Cardiac muscle cell (in vitro differentiated cells and primary cell): ENCODE measurements around the gene HASPIN. TPM values are rescaled to one million over a fixed set of nuclear protein-coding genes. Genes with fewer than 3 reads are reported as not detected.
"Not testable (repeated sequence)": the region's sequence is repeated elsewhere in the genome, so short reads cannot be mapped to it uniquely, and the experiment has no call there.

ENCODE experiments used
- DNase-seq, 2 donors: peaks; one replicate each; pipeline versions ENCODE4 v3.0.0 to v3.0.0-alpha.2; 2010 to 2017; ENCODE audit warnings: low read depth in 1 of 2, low spot score in 1 of 2
- H3K27ac ChIP-seq: fragments of 200-600 bp; sonication (generic); 2 replicates; pipeline ENCODE4 v1.5.1; 2016
- H3K27me3 ChIP-seq: fragments of 200-600 bp; sonication (generic); 2 replicates; pipeline ENCODE4 v1.6.0; 2016; ENCODE audit warnings: control low read depth
- H3K36me3 ChIP-seq: fragments of 200-600 bp; sonication (generic); 2 replicates; pipeline ENCODE4 v1.5.1; 2016; ENCODE audit warnings: control low read depth
- H3K4me1 ChIP-seq: fragments of 200-600 bp; sonication (generic); 2 replicates; pipeline ENCODE4 v1.8.1; 2017; ENCODE audit warnings: low read depth, mild to moderate bottlenecking, mixed run types
- H3K4me3 ChIP-seq: fragments of 200-600 bp; sonication (generic); 2 replicates; pipeline ENCODE4 v1.5.1; 2016; ENCODE audit warnings: mild to moderate bottlenecking
- H3K9me3 ChIP-seq: fragments of 200-600 bp; sonication (generic); 2 replicates; pipeline ENCODE4 v1.5.1; 2017; ENCODE audit warnings: low read depth, mild to moderate bottlenecking, control low read depth
- polyA plus RNA-seq: library from polyadenylated mRNA; unstranded; fragments of >200 nt; fragmentation: Nextera tagmentation; extraction: Ambion mirVana; gene quantifications from 2 replicates; pipeline ENCODE4 v1.2.1, GENCODE V29; 2016
- total RNA-seq: library from RNA; depleted of rRNA; stranded (reverse); fragments of >200 nt; gene quantifications from 2 replicates; pipeline ENCODE4 v1.2.3, GENCODE V29; 2016
- TF ChIP-seq, protein P1 (sequence below): IDR thresholded peaks from 2 replicates; pipeline ENCODE4 v1.5.1; 2012; ENCODE audit warnings: low read depth, mild to moderate bottlenecking, low read length

HASPIN gene
- total and polyA plus RNA-seq, 2 experiments from 2014 or later: 0.87 to 10.8 TPM

DNA sequence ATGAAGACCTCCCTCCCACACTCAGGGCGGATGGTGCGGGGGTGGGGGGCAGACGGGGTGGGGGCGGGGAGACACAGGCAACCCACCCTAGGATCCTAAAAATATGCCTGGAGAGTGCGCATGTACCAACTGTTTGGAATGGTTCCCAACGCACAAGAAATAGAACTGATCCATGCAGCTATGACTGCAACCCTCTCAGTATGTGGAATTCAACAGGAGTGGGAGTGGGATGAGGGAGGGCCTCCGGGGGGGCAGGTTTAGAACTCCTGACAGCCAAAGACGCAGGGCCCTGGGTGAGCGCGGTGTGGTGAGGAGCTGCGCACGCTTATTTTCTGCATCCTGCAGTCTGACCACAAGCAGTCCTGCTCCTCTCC, 26.6 kb upstream of the HASPIN start:
- H3K9me3 ChIP-seq: no peaks in the 10 kb centered on the region
- TF ChIP-seq, protein P1, sequence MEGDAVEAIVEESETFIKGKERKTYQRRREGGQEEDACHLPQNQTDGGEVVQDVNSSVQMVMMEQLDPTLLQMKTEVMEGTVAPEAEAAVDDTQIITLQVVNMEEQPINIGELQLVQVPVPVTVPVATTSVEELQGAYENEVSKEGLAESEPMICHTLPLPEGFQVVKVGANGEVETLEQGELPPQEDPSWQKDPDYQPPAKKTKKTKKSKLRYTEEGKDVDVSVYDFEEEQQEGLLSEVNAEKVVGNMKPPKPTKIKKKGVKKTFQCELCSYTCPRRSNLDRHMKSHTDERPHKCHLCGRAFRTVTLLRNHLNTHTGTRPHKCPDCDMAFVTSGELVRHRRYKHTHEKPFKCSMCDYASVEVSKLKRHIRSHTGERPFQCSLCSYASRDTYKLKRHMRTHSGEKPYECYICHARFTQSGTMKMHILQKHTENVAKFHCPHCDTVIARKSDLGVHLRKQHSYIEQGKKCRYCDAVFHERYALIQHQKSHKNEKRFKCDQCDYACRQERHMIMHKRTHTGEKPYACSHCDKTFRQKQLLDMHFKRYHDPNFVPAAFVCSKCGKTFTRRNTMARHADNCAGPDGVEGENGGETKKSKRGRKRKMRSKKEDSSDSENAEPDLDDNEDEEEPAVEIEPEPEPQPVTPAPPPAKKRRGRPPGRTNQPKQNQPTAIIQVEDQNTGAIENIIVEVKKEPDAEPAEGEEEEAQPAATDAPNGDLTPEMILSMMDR: no peak
- peaks cover 51% of the 10 kb centered on the region for H3K27me3 ChIP-seq
- no peak overlapping the region for H3K4me3 ChIP-seq
- no peak for DNase-seq
- H3K27ac ChIP-seq: no peak overlapping the region
- H3K36me3 ChIP-seq: no peaks in the 10 kb centered on the region
- H3K4me1 ChIP-seq: peaks cover 8% of the 10 kb centered on the region

GRCh38 chr17:3698139-3698538, 25.6 kb upstream of the HASPIN start:
- Histone ChIP-seq H3K4me3 (no peak overlapping the region), H3K4me1 (peaks cover 8% of the 10 kb centered on the region), H3K9me3 (no peaks in the 10 kb centered on the region), H3K27me3 (peaks cover 51% of the 10 kb centered on the region), H3K27ac (no peak overlapping the region), H3K36me3 (no peaks in the 10 kb centered on the region)
- TF ChIP-seq, protein P1: no peak
- no peak for DNase-seq

- Histone ChIP-seq H3K4me1 (peaks cover 8% of the 10 kb centered on the region), H3K4me3 (no peak overlapping the region), H3K27me3 (peaks cover 38% of the 10 kb centered on the region), H3K27ac (no peak overlapping the region), H3K36me3 (no peaks in the 10 kb centered on the region), H3K9me3 (no peaks in the 10 kb centered on the region)
- TF ChIP-seq, protein P1: no peak
- no peak for DNase-seq
These were observed 23.8 kb upstream of the HASPIN start for GRCh38 chr17:3699951-3700350.

DNA sequence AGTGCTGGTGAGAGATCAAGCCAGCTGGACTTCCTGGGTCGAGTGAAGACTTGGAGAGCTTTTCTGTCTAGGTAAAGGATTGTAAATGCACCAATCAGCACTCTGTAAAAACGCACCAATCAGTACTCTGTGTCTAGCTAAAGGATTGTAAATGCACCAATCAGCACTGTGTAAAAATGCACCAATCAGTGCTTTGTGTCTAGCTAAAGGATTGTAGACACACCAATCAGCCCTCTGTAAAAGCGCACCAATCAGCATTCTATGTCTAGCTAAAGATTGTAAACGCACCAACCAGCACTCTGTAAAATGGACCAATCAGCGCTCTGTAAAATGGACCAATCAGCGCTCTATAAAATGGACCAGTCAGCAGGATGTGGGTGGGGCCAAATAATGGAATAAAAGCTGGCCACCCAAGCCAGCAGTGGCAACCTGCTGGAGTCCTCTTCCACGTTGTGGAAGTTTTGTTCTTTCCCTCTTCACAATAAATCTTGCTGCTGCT, 21.6 kb upstream of the HASPIN start:
- not testable (repeated sequence) for H3K9me3 ChIP-seq, H3K27ac ChIP-seq, H3K4me3 ChIP-seq, H3K36me3 ChIP-seq, H3K4me1 ChIP-seq, DNase-seq
- H3K27me3 ChIP-seq: peaks cover 16% of the 10 kb centered on the region

GRCh38 chr17:3704931-3705717, 18.6 kb upstream of the HASPIN start:
- H3K9me3 ChIP-seq: no peaks in the 10 kb centered on the region
- no peak overlapping the region for H3K27ac ChIP-seq
- H3K36me3 ChIP-seq: no peaks in the 10 kb centered on the region
- TF ChIP-seq, protein P1: no peak
- no peak overlapping the region for H3K4me3 ChIP-seq
- no peaks in the 10 kb centered on the region for H3K4me1 ChIP-seq
- H3K27me3 ChIP-seq: no peaks in the 10 kb centered on the region
- DNase-seq: no peak

DNA sequence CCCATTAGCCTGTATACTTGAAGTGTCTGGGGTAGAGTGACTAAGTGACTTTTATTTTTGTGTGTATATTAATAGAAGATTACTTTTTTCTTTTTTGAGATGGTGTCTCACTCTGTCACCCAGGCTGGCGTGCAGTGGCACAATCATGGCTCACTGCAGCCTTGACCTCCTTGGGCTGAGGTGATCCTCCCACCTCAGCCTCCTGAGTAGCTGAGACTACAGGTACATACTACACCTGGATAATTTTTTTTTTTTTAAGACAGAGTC, 18.1 kb upstream of the HASPIN start:
- DNase-seq, H3K27ac ChIP-seq, H3K9me3 ChIP-seq, H3K36me3 ChIP-seq, H3K4me1 ChIP-seq, H3K27me3 ChIP-seq, H3K4me3 ChIP-seq: not testable (repeated sequence)
